ENCODE measurements around the gene NR4A3.

NR4A3 gene

DNA sequence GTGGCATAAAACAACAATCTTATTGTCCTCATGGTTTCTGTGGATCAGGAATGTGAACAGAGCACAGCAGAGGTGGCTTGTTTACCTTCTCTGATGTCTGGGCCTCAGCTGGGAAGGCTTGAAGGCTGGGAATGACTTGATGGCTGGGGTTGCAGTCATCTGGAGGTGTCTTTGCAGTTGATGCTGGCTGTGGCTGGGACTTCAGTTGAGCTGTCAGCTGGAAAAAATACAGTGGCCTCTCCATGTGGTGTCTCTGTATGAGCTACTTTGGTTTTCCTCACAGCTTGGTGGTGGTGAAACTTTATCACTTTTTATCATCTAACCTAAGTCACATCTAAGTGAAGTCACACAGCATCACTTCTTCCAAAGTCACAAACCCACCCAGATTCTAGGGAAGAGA is 60.1 kb downstream of the NR4A3 start:
- DNase-seq, result no peak

DNA sequence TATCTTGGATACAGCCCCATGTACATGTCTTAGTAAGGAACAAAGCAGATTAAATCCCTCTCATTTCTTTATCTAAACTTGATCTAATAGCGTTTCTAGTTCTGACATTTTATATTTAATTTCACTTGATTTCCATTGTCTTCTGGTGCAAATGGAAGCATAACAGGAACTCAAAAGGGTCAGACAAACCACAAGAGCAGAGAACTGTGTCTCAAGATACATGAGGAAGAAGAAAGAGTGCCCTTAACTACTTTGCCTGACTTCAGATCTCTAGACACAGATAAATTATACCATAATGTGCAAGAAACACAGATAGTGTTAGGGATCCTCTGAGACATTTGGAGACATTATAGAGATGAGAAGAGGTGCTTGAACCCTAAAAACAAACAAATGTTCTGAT is 64.1 kb downstream of the NR4A3 start:
- DNase-seq, result no peak

DNA sequence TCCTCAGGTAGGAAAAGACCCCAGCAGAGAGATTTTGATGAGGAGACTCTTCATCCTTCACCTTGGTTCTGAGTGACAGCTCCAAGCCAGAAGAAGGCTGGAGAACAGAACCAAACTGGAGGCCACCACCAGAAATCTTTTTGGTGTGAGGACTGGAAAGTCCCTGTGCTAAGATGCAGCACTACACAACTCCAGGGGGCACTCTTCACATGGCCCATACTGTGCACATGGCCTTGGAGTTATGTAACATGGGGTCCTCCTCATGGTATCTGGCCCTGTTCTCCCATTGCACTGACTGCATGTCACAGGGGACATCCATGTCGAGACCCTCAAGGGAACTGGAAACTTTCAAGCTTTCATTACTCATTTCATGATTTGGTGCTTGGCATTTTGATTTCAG is 67.4 kb downstream of the NR4A3 start:
- DNase-seq, result no peak

DNA sequence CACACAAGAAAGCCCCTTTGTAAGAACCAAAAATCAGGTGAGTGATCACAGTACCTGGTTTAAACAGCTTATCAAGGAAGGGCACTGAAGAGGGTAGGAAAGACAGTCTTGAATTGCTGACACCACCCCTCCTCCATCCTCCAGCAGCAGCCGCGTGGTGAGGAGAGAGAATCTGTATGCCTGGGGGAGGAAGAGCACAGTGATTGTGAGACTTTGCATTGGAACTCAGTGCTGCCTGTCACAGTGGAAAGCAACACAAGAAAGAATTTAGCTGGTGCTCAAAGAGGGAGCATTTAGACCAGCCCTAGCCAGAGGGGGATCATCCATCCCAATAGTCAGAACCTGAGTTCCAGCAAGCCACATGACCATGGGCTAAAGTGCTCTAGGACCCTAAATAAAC is 73.1 kb downstream of the NR4A3 start:
- DNase-seq, result no peak

DNA sequence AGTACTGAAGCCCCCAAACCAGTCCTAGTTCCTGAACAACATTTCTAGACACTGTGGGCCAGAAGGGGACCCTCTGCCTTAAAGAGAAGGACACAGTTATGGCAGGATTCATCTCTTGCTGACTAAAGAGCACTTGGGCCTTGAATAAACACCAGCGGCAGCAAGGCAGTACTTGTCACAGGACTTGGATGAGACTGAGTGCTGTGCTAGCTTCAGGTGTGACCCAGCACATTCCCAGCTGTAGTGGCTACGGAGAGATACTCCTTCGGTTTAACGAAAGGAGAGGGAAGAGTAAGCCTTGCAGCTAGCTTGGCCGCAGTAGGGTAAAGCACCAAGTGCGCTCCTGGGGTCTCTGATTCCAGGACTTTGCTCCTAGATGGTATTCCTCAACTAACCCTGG is 73.8 kb downstream of the NR4A3 start:
- DNase-seq, result no peak

DNA sequence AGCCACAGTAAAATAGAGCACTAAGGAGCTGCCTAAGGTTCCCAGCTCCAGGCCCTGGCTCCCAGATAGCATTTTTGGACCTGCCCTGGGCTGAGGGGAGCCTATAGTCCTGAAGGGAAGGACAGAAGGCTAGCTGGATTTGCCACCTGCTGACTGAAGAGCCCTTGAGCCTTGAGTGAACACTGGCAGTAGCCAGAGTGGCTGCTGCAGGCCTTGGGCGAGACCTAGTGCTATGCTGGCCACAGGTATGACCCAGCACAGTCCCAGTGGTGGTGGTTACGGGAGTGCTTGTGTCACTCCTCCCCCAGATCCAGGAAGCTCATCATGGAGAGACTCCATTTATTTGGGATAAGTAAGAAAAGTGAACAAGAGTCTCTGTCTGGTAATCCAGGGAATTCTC is 74.4 kb downstream of the NR4A3 start:
- DNase-seq, result no peak

DNA sequence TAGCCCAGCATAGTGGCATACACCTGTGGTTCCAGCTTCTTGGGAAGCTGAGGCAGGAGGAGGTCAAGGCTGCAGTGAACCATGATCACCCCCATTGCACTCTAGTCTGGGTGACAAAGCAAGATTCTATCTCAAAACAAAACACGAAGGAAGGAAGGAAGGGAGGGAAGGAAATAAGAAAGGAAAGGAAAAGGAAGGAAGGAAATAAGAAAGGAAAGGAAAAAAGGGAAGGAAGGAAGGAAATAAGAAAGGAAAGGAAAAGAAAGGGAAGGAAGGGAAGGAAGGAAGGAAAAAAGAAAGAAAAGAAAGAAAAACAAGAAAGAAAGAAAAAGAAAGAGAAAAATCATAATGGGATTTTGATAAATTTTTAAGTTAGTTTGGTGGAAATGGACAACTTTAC is 81.7 kb downstream of the NR4A3 start:
- no peak for DNase-seq

DNA sequence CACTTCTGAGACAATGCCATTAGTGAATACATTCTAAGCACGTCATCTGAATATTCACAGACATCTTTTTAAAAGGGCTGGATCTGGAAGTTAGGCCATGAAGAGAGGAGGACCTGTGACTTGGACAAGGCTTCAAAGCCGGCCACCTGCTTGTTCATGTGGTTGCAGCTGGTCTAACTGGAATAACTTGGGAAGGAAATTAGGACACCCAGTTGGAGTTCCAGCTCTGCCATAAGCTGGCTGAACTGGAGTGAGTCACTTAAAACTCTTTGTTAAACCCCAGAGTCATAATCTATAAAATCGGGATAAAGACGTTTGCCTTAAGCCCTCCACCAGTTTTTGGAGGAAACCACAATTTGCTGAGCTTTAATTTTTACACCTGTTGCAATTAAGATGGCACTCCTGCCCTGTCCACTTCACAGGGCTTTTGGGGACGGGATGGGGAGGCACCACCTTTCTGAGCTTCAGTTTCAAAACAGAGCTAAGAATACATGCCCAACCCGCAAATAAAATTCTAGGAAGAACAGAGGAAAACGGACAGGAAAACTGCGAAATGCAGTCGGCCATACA is 84.2 kb downstream of the NR4A3 start:
- DNase-seq, result no peak

DNA sequence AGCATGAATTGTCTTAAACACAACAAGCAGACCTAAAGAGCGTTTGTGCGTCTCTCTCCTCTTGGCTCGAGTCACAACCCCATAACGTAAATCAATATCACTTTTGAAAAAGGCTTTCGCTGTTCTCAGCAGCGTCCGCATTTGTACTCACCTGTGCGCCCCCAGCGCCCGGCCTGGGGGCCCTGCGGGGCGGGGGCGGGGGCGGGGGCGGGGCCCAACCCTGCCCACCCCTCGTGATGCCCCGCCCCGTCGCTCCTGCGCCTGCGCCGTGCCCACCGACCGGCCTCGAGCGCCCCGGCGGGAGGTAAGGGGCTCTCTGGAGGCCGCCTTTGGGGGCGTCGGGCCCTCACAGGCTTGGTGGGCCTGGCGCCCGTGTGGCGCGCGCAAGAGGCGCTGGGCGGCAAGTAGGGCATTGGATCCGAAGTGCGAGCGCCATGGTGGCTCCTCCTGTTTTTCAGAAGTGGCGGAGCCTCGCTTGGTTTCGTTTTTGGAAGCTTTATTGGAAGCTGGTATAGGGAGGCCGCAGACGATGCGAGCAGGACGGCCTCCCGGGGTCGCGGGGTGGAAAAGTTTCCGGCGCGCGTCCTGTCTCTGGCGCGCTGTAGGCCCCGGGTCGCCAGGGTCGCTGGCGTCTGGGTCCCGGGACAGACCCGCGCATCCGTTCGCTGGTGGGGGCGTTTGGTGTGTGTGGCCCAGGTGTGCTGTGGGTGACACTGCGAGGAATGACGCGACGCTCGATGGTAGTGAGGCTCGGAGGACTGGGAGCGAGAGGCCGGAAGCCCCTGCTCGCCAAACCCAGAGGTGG is 84.9 kb downstream of the NR4A3 start, which contains the start of gene STX17:
TSS of gene STX17 (plus strand) at position 252 of the 805 bp plus-strand sequence. CDS start 8,586 bp downstream, outside the sequence.
- peak; percentile 73 for DNase-seq

DNA sequence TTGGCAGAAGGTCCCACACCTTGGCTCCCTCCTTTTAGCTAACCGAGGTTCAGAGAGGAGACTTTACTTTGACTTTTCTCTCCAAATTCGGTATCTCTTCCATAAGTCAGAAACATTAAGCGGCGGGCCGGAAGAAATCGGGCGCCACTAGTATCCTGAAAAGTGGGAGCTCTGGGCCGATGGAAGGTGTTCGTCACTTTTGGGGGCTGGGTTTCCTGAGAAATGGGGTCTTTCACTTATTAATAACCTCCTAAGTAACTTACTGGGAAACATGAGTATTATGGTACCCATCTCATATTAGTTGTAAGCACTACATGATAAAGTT is 85.5 kb downstream of the NR4A3 start:
- peak; percentile 38 for DNase-seq

DNA sequence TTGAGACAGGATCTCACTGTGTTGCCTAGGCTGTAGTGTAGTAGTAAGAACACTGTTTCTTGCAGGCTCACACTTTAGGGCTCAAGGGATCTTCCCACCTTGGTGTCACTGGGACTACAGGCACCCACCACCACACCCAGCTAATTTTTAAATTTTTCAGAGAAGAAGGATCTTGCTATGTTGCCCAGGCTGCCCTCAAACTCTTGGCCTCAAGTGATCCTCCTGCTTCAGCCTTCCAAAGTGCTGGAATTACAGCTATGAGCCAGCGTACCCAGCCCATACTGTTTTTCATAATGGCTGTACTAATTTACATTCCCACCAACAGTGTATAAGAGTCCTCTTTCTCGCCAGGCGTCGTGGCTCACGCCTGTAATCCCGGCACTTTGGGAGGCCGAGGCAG is 89.9 kb downstream of the NR4A3 start:
- DNase-seq, result no peak

Data from NCI-H2171 treated with DMSO at 0.1 percent for 48 hours (cell line).